MM.1S (cell line): Measurements from ENCODE around the gene ELMOD1.

ENCODE experiments used
- CTCF ChIP-seq: fragments of 300-600 bp; sonication (generic); IDR thresholded peaks from 2 replicates; pipeline ENCODE4 v1.5.1; 2016; ENCODE audit warnings: antibody characterized with exemption, low read length, mixed read lengths
- EZH2 ChIP-seq: fragments of 300-600 bp; sonication (generic); optimal IDR thresholded peaks from 2 replicates; pipeline ENCODE3; 2017; ENCODE audit warnings: low read depth, mild to moderate bottlenecking, antibody characterized with exemption, low read length, mixed read lengths
- EZH2phosphoT487 ChIP-seq: fragments of 300-600 bp; sonication (generic); IDR thresholded peaks from 2 replicates; pipeline ENCODE4 v1.6.1; 2018; ENCODE audit warnings: antibody characterized with exemption, low read length

- TF ChIP-seq EZH2phosphoT487, result no peak
- no peak for TF ChIP-seq CTCF
- TF ChIP-seq EZH2, result no peak
Measured at GRCh38 chr11:107590460-107591377, at the start of gene ELMOD1.
